Common myeloid progenitor, CD34-positive (primary cell): Measurements from ENCODE around the gene ANG.

ENCODE experiments used
- CTCF ChIA-PET: fragments of 350-600 bp; sonication (Branson Sonifier 250); formaldehyde crosslinking; loops from one replicate; lab custom pipeline; 2021; ENCODE audit warnings: antibody characterized with exemption; lab: Charles Lee
- POLR2A ChIA-PET: fragments of 350-600 bp; sonication (Branson Sonifier 250); formaldehyde crosslinking; loops from one replicate; lab custom pipeline; 2021; ENCODE audit warnings: antibody characterized with exemption; lab: Charles Lee
- DNase-seq, 3 donors: peaks; one replicate each; pipeline versions ENCODE4 v3.0.0 to v3.0.0-alpha.2; 2013
- H3K27ac ChIP-seq, 2 experiments: 1 replicate in 1 of 2; 2 replicates in 1 of 2; pipeline ENCODE4 v1.7.0; 2013; ENCODE audit warnings: inconsistent platforms in 2 of 2, low read length in 2 of 2, mild to moderate bottlenecking in 2 of 2, low read depth in 1 of 2, moderate library complexity in 1 of 2; ENCODE audit not compliant: severe bottlenecking in 2 of 2, insufficient read depth in 1 of 2, poor library complexity in 1 of 2
- H3K27me3 ChIP-seq, 5 experiments: replicated peaks in 2 of 5; 1 replicate in 3 of 5; 2 replicates in 2 of 5; pipeline versions ENCODE4 v1.6.1 to v1.7.0; 2013; ENCODE audit warnings: low read length in 4 of 5, mild to moderate bottlenecking in 2 of 5, moderate library complexity in 2 of 5, inconsistent platforms in 1 of 5; ENCODE audit not compliant: insufficient read depth in 5 of 5, control insufficient read depth in 4 of 5
- H3K36me3 ChIP-seq, 4 experiments: 1 replicate in 2 of 4; 2 replicates in 2 of 4; pipeline versions ENCODE4 v1.6.1 to v1.7.0; 2013; ENCODE audit warnings: low read length in 3 of 4, control low read depth in 1 of 4, mild to moderate bottlenecking in 1 of 4; ENCODE audit not compliant: control insufficient read depth in 4 of 4, insufficient read depth in 4 of 4
- H3K4me1 ChIP-seq, 4 experiments: 1 replicate in 3 of 4; 2 replicates in 1 of 4; pipeline versions ENCODE4 v1.6.1 to v1.7.1; 2013; ENCODE audit warnings: low read length in 3 of 4, mild to moderate bottlenecking in 3 of 4, control low read depth in 1 of 4, inconsistent platforms in 1 of 4, moderate library complexity in 1 of 4; ENCODE audit not compliant: control insufficient read depth in 4 of 4, insufficient read depth in 4 of 4; ENCODE audit errors: control extremely low read depth in 1 of 4
- H3K4me3 ChIP-seq, 7 experiments: 1 replicate in 4 of 7; 2 replicates in 3 of 7; pipeline versions ENCODE4 v1.5.1 to v1.7.0; 2013; ENCODE audit warnings: mild to moderate bottlenecking in 7 of 7, low read length in 6 of 7, moderate library complexity in 6 of 7, inconsistent platforms in 2 of 7, low read depth in 2 of 7, control low read depth in 1 of 7; ENCODE audit not compliant: insufficient read depth in 4 of 7, control insufficient read depth in 1 of 7; ENCODE audit errors: extremely low read depth in 1 of 7
- H3K9me3 ChIP-seq, 5 experiments: 1 replicate in 4 of 5; 2 replicates in 1 of 5; pipeline versions ENCODE4 v1.6.1 to v1.7.1; 2013; ENCODE audit warnings: low read length in 4 of 5, mild to moderate bottlenecking in 2 of 5, inconsistent platforms in 1 of 5, low read depth in 1 of 5, moderate library complexity in 1 of 5; ENCODE audit not compliant: control insufficient read depth in 4 of 5, insufficient read depth in 2 of 5; ENCODE audit errors: control extremely low read depth in 1 of 5
- WGBS: methylation state at CpG from one replicate; pipeline ENCODE4 v1.1.5; 2013; ENCODE audit not compliant: insufficient coverage; 5-methylcytosine and 5-hydroxymethylcytosine counted together

Gene ANG

DNA sequence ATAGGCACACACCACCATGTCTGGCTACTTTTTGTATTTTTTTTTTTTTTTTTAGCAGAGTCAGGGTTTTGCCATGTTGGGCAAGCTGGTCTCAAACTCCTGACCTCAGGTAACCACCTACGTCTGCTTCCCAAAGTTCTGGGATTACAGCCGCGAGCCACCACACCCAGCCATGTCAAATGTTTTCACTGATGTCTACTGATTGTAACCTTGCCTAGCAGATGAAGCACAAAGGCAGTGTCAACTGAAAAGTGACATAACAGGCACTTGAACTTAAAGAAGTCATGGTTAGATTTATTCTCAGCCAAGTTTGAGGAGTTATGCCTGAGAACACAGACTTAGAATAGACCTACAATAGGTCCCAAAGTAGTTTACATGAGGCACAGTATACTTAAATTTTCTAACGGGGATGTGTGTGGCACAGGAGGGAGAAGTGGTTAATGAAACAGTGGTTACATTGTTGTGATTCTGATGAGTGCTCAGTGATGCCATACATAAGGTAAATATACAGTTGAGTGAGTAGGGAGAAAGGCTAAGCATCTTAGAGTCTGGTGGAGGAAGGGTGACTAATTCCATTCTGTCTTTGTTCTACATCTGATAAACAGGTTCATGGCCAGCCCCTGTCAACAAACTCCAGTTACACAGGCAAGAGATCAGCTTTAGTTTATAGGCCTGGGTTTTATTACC, 16.8 kb upstream of the ANG start:
- Histone ChIP-seq H3K27ac (no peak overlapping the region), H3K27me3 (no peaks in the 10 kb centered on the region), H3K4me3 (no peak overlapping the region), H3K36me3 (no peaks in the 10 kb centered on the region), H3K9me3 (no peaks in the 10 kb centered on the region), H3K4me1 (peaks cover 0 to 16% (median 5%) of the 10 kb centered on the region in 4 experiments)
- POLR2A ChIA-PET: no interaction called here
- WGBS: 91% methylated on average over 4 of the region's 4 CpGs
- CTCF ChIA-PET: interaction anchor here (2.9 kb wide), 1 partner anchor 12 kb away, joined by 16 read pairs; no protein-coding TSS in a partner anchor
- no peak for DNase-seq

DNA sequence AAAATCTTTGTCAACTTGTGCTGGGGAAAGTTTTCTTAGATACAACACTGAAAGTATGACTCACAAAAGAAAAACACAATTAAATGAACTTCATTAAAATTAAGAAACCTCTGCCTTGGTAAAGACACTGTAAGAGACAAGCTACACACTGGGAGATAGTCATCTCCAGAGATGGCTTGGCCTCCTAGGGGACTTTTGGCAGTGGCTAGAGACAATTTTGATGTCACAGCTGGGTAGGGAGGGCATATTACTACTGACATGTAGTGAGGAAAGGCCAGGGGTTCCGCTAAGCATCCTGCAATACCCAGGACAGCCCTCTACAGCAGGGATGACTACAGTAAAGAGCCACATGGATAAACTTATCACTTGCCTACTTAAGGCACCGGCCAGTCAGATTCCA, 12.9 kb upstream of the ANG start:
- H3K4me3 ChIP-seq: no peak overlapping the region
- no peaks in the 10 kb centered on the region for H3K9me3 ChIP-seq
- H3K36me3 ChIP-seq: no peaks in the 10 kb centered on the region
- WGBS: 100% methylated on average over 2 of the region's 2 CpGs
- no peak overlapping the region for H3K27ac ChIP-seq
- no peaks in the 10 kb centered on the region for H3K27me3 ChIP-seq
- peaks cover 5 to 12% (median 12%) of the 10 kb centered on the region in 4 experiments for H3K4me1 ChIP-seq
- ChIA-PET POLR2A (no interaction called here), CTCF (interaction anchor here (1.3 to 7.6 kb wide), 4 partner anchors 10 to 17 kb away, joined by 4 to 39 read pairs (median 8); no protein-coding TSS in a partner anchor)
- DNase-seq: no peak

DNA sequence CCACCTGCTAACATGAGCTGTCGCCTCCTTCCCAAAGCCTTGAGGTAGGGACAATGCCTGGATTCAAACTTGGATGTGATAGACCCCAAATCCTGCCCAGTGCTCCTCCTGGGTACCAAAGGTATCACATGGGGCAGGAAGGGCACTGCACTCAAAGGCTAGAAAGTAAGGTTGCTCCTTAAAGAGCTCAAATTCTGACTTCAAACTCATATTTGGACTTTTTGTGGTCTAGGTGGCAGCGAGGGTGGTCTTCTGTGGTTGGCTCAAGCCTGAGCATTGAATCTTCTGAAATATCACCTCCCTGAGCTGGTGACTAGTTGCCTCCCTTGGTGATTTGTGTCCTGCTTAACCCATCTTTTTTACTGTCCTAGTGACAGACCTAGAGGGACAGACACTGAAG, 12.5 kb upstream of the ANG start:
- ChIA-PET POLR2A (no interaction called here), CTCF (interaction anchor here (1.3 to 7.6 kb wide), 4 partner anchors 11 to 17 kb away, joined by 4 to 39 read pairs (median 8); no protein-coding TSS in a partner anchor)
- Histone ChIP-seq H3K27ac (no peak overlapping the region), H3K36me3 (no peaks in the 10 kb centered on the region), H3K9me3 (no peaks in the 10 kb centered on the region), H3K4me3 (no peak overlapping the region), H3K27me3 (no peaks in the 10 kb centered on the region), H3K4me1 (peaks cover 9 to 16% (median 16%) of the 10 kb centered on the region in 4 experiments)
- no peak for DNase-seq
- 100% methylated on average over 2 of the region's 2 CpGs for WGBS

DNA sequence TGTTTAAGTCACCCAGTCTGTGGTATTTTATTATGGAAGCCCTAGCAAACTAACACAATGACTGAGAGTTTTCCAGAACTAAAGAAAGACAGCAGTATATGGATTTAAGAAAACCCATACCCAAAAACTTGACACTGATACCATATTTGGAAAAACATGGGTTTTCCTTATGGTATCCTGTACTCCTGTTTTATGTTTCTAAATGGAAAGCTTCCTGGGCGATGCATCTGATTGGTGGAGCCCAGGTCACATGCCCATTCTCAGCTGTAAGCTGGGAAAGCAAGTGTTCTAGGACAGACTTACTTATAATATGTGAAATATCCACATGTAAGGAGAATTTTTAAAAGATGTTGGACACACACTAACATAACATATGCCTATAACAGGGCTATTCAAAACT, 8.7 kb upstream of the ANG start:
- POLR2A ChIA-PET: interaction anchor here (1.2 kb wide), 1 partner anchor 337 kb away, joined by 3 read pairs; the partner anchor contains the start of gene PARP2
- DNase-seq: no peak
- Histone ChIP-seq H3K27me3 (no peaks in the 10 kb centered on the region), H3K9me3 (no peaks in the 10 kb centered on the region), H3K4me3 (peak overlapping the region in 1 of 7 experiments; percentile 84), H3K36me3 (no peaks in the 10 kb centered on the region), H3K4me1 (peaks cover 18 to 45% (median 37%) of the 10 kb centered on the region in 4 experiments), H3K27ac (no peak overlapping the region)
- no CpG with 5 or more reads among the region's 1 CpG for WGBS
- CTCF ChIA-PET: interaction anchor here (0.6 to 9.0 kb wide), 9 partner anchors 11 to 409 kb away, joined by 3 to 73 read pairs (median 14); no protein-coding TSS in a partner anchor

DNA sequence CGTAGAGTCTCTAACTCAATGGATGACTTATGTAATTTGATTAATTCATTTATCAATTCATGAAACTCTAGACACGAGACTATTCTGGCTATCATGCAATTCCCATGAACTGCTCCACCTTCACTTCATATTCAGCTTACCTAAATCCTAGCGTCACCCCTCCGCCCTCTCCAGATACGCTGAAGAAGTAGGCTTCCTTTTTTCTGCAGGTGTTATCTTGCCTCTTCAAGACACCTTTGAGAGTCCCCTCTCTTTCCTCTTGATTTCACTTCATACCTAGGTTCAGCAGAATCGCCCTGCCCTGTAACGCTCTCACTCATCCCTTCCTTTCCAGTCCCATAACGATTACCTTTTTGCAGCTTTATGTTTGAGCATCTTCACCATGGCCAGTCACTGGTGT, 8.2 kb upstream of the ANG start:
- Histone ChIP-seq H3K9me3 (no peaks in the 10 kb centered on the region), H3K36me3 (no peaks in the 10 kb centered on the region), H3K27ac (no peak overlapping the region), H3K27me3 (no peaks in the 10 kb centered on the region), H3K4me1 (peaks cover 23 to 49% (median 41%) of the 10 kb centered on the region in 4 experiments), H3K4me3 (peak overlapping the region in 3 of 7 experiments; percentile 84 to 98 (median 87))
- WGBS: 75% methylated on average over 6 of the region's 8 CpGs
- no peak for DNase-seq
- POLR2A ChIA-PET: interaction anchor here (1.2 kb wide), 1 partner anchor 337 kb away, joined by 3 read pairs; the partner anchor contains the start of gene PARP2
- CTCF ChIA-PET: interaction anchor here (0.6 to 9.0 kb wide), 8 partner anchors 11 to 197 kb away, joined by 3 to 73 read pairs (median 20); no protein-coding TSS in a partner anchor

DNA sequence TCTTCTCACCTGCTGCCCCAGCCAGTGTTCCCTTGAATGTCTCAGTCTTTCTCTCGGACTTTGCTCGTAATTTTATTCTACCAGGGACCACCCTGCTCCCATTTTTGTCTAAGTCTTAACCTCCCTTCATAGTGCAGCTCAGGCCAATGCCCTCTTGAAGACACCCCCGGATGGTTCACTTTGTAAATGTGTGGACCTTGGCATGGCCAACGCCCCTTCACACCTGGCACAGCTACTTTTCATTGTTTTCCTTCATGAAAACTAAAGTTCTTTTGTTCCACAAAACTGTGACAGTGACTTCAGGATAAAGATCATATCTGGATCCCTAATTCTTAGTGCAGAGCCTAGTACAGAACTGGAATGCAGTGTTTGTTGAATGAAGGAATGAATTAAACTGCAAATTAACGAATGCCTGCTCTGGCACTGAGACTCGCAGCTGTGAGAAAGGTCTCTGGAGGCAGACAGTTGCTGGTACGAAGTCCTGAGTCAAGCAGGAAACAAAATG, 7.7 kb upstream of the ANG start:
- ChIA-PET POLR2A (interaction anchor here (0.6 to 1.2 kb wide), 2 partner anchors 18 to 338 kb away, joined by 3 read pairs; partner anchors contain the start of gene PARP2), CTCF (interaction anchor here (0.6 to 9.0 kb wide), 13 partner anchors 10 to 196 kb away, joined by 3 to 73 read pairs (median 6); no protein-coding TSS in a partner anchor)
- Histone ChIP-seq H3K4me1 (peaks cover 24 to 50% (median 41%) of the 10 kb centered on the region in 4 experiments), H3K27me3 (no peaks in the 10 kb centered on the region), H3K9me3 (no peaks in the 10 kb centered on the region), H3K36me3 (no peaks in the 10 kb centered on the region), H3K4me3 (peak overlapping the region in 6 of 7 experiments; percentile 84 to 99 (median 89)), H3K27ac (peak overlapping the region in 1 of 2 experiments; percentile 67)
- no peak for DNase-seq
- WGBS: 8% methylated on average over 7 of the region's 7 CpGs
